Keratinocyte (primary cell): Measurements from ENCODE around the gene CHN2.

ENCODE experiments used
- EZH2 ChIP-seq: IDR thresholded peaks from one replicate; pipeline ENCODE4 v1.6.1; 2012; ENCODE audit warnings: inconsistent platforms, mild to moderate bottlenecking, low read length, moderate library complexity
- TF ChIP-seq, protein P1 (sequence below), 3 experiments: IDR thresholded peaks in 1 of 3; conservative IDR thresholded peaks in 1 of 3; optimal IDR thresholded peaks in 1 of 3; 2 replicates in 2 of 3; 3 replicates in 1 of 3; pipeline versions ENCODE3 to v1.5.1; 2011; ENCODE audit warnings: low read length in 3 of 3, mild to moderate bottlenecking in 3 of 3, moderate library complexity in 2 of 3, control low read depth in 1 of 3, inconsistent platforms in 1 of 3; ENCODE audit not compliant: insufficient read depth in 2 of 3; ENCODE audit errors: extremely low read depth in 1 of 3

GRCh38 chr7:29449569-29450260, 255.1 kb downstream of the CHN2 start:
- TF ChIP-seq, protein P1, sequence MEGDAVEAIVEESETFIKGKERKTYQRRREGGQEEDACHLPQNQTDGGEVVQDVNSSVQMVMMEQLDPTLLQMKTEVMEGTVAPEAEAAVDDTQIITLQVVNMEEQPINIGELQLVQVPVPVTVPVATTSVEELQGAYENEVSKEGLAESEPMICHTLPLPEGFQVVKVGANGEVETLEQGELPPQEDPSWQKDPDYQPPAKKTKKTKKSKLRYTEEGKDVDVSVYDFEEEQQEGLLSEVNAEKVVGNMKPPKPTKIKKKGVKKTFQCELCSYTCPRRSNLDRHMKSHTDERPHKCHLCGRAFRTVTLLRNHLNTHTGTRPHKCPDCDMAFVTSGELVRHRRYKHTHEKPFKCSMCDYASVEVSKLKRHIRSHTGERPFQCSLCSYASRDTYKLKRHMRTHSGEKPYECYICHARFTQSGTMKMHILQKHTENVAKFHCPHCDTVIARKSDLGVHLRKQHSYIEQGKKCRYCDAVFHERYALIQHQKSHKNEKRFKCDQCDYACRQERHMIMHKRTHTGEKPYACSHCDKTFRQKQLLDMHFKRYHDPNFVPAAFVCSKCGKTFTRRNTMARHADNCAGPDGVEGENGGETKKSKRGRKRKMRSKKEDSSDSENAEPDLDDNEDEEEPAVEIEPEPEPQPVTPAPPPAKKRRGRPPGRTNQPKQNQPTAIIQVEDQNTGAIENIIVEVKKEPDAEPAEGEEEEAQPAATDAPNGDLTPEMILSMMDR (optimal IDR thresholded peaks at IDR 0.05 in 1 of 3, IDR thresholded peaks at IDR 0.05 in 1 of 3, conservative IDR thresholded peaks at IDR 0.05 in 1 of 3; ENCODE audit: extremely low read depth in 1 of 3, insufficient read depth in 2 of 3, low read length in 3 of 3) = no peak
- TF ChIP-seq EZH2 = no peak
